Panc1 (cell line): ENCODE results near the gene GSK3B. TPM values are rescaled to one million over a fixed set of nuclear protein-coding genes. Genes with fewer than 3 reads are reported as not detected.
"Not testable (repeated sequence)": the region's sequence is repeated elsewhere in the genome, so short reads cannot be mapped to it uniquely, and the experiment has no call there.

Experiments
- ATAC-seq: fragments of 200-7000 bp; cut with Tn5 transposase; 2 replicates; pipeline ENCODE4 v1.9.1; 2020; ENCODE audit warnings: mild to moderate bottlenecking, moderate library complexity
- BruUV-seq: library from RNA; stranded (reverse); fragments of 400-500 nt; replicated peaks from 2 replicates; lab custom pipeline; 2021; lab: Mats Ljungman, UMichigan
- CTCF ChIA-PET: fragments of 300-600 bp; sonication (Branson Sonifier 250); formaldehyde crosslinking; loops from one replicate; lab custom pipeline; 2022; ENCODE audit warnings: antibody characterized with exemption; lab: Charles Lee
- POLR2A ChIA-PET: fragments of 300-600 bp; sonication (Branson Sonifier 250); formaldehyde crosslinking; loops from one replicate; lab custom pipeline; 2022; ENCODE audit warnings: antibody characterized with exemption; lab: Charles Lee
- DNase-seq: peaks from one replicate; pipeline ENCODE4 v3.0.0-alpha.2; 2010; ENCODE audit warnings: low read depth, low spot score
- H3K27ac ChIP-seq: 2 replicates; pipeline ENCODE4 v1.5.1; 2011; ENCODE audit warnings: mild to moderate bottlenecking, low read length, inconsistent platforms
- H3K27me3 ChIP-seq: fragments of 200-500 bp; sonication (Bioruptor generic); 2 replicates; pipeline ENCODE4 v1.6.0; 2014; ENCODE audit warnings: low read length, inconsistent platforms; ENCODE audit not compliant: control insufficient read depth, insufficient read depth
- H3K36me3 ChIP-seq: fragments of 200-500 bp; sonication (Bioruptor generic); 2 replicates; pipeline ENCODE4 v1.5.1; 2014; ENCODE audit warnings: inconsistent platforms, mild to moderate bottlenecking, low read length, moderate library complexity; ENCODE audit not compliant: control insufficient read depth, insufficient read depth
- H3K4me1 ChIP-seq: 2 replicates; pipeline ENCODE4 v1.5.1; 2011; ENCODE audit warnings: inconsistent platforms, mild to moderate bottlenecking, low read length, moderate library complexity; ENCODE audit not compliant: control insufficient read depth, insufficient read depth
- H3K4me3 ChIP-seq, 2 experiments: 2 replicates each; pipeline ENCODE4 v1.5.1; 2011 to 2012; ENCODE audit warnings: low read depth in 2 of 2, low read length in 2 of 2, mild to moderate bottlenecking in 2 of 2, inconsistent platforms in 1 of 2, moderate library complexity in 1 of 2
- H3K9me3 ChIP-seq: fragments of 200-500 bp; sonication (Bioruptor generic); 2 replicates; pipeline ENCODE4 v1.5.1; 2014; ENCODE audit warnings: low read depth, mild to moderate bottlenecking, inconsistent platforms, low read length, moderate library complexity; ENCODE audit not compliant: control insufficient read depth, insufficient read depth
- CTCF ChIP-seq: fragments of 450-650 bp; IDR thresholded peaks from 2 replicates; pipeline ENCODE4 v1.5.1; 2017; ENCODE audit warnings: mild to moderate bottlenecking
- POLR2AphosphoS5 ChIP-seq: IDR thresholded peaks from 2 replicates; pipeline ENCODE4 v1.6.1; 2012; ENCODE audit warnings: mild to moderate bottlenecking, low read depth, low read length, moderate library complexity
- SIN3A ChIP-seq: IDR thresholded peaks from 2 replicates; pipeline ENCODE4 v1.6.1; 2012; ENCODE audit warnings: low read depth, mild to moderate bottlenecking, low read length, moderate library complexity, borderline replicate concordance; ENCODE audit not compliant: insufficient read depth
- TCF7L2 ChIP-seq: IDR thresholded peaks from 2 replicates; pipeline ENCODE4 v1.6.1; 2011; ENCODE audit warnings: mild to moderate bottlenecking, low read depth, low read length, inconsistent platforms
- in situ Hi-C: cut with HindIII; loops from 2 replicates; pipeline ENCODE4 v1.10.0; 2016; ENCODE audit warnings: low sequenced_read_pairs, low pct_unique_long_range_greater_than_20kb
- intact Hi-C: fragments of 100-400 bp; cut with micrococcal nuclease; formaldehyde crosslinking; loops from one replicate; pipeline ENCODE4 v1.10.0; 2022; ENCODE audit not compliant: unreplicated experiment
- total RNA-seq: library from RNA; stranded (reverse); gene quantifications from one replicate; pipeline ENCODE4 v1.2.1, GENCODE V29; 2021; ENCODE audit not compliant: unreplicated experiment
- TF ChIP-seq, protein P1 (sequence below), 2 experiments: IDR thresholded peaks; 2 replicates each; pipeline ENCODE4 v1.6.1; 2011 to 2012; ENCODE audit warnings: low read depth in 2 of 2, control low read depth in 1 of 2, low read length in 1 of 2, mild to moderate bottlenecking in 1 of 2, moderate library complexity in 1 of 2; ENCODE audit not compliant: insufficient read depth in 1 of 2

The GSK3B gene
- total RNA-seq, 1 experiment from 2014 or later: 35.3 TPM

DNA sequence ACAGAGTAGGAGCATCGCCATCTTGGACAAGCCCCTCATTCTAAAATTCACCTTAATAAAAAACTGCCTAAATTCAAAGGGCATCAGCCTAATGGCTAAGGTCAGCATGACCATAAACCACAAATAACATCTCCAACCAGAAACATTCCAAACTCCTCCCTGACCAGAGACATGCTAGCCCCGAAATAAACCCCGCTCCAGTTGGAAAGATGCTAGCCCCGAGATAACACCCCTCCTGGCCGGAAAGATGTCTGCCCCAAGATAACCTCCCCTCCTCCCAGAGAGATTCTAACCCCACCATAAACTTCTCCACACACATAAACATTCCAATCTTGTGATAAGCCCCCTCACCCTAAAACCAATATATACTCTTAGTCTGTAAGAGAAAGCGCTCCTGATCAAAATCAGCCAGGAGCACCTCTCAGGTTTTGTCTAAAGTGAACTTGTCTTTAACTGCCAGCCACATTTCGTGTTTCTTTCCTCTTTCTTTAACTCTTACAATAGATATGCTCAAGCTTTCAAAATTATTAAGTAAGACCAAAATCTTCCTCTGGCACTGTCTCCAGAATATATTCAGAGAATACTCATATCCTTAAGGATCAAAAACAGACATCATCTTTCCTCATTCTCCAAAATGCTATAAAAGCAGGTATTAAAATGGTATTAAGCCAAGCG, 104.1 kb downstream of the GSK3B start:
- intact Hi-C loops: no loop called here
- in situ Hi-C loops: no loop called here
- Histone ChIP-seq H3K27ac (no peak overlapping the region), H3K9me3 (no peaks in the 10 kb centered on the region), H3K27me3 (no peaks in the 10 kb centered on the region), H3K36me3 (no peaks in the 10 kb centered on the region), H3K4me3 (no peak overlapping the region), H3K4me1 (no peaks in the 10 kb centered on the region)
- ChIA-PET POLR2A (no interaction called here), CTCF (no interaction called here)
- ATAC-seq (no peak), DNase-seq (no peak)
- TF ChIP-seq POLR2AphosphoS5: no peak
- TF ChIP-seq CTCF: no peak
- TF ChIP-seq TCF7L2: no peak
- TF ChIP-seq SIN3A: no peak
- TF ChIP-seq, protein P1, sequence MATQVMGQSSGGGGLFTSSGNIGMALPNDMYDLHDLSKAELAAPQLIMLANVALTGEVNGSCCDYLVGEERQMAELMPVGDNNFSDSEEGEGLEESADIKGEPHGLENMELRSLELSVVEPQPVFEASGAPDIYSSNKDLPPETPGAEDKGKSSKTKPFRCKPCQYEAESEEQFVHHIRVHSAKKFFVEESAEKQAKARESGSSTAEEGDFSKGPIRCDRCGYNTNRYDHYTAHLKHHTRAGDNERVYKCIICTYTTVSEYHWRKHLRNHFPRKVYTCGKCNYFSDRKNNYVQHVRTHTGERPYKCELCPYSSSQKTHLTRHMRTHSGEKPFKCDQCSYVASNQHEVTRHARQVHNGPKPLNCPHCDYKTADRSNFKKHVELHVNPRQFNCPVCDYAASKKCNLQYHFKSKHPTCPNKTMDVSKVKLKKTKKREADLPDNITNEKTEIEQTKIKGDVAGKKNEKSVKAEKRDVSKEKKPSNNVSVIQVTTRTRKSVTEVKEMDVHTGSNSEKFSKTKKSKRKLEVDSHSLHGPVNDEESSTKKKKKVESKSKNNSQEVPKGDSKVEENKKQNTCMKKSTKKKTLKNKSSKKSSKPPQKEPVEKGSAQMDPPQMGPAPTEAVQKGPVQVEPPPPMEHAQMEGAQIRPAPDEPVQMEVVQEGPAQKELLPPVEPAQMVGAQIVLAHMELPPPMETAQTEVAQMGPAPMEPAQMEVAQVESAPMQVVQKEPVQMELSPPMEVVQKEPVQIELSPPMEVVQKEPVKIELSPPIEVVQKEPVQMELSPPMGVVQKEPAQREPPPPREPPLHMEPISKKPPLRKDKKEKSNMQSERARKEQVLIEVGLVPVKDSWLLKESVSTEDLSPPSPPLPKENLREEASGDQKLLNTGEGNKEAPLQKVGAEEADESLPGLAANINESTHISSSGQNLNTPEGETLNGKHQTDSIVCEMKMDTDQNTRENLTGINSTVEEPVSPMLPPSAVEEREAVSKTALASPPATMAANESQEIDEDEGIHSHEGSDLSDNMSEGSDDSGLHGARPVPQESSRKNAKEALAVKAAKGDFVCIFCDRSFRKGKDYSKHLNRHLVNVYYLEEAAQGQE (IDR thresholded peaks at IDR 0.05; ENCODE audit: insufficient read depth in 1 of 2, low read depth in 2 of 2, low read length in 1 of 2): no peak
- no TSS peak for BruUV-seq

DNA sequence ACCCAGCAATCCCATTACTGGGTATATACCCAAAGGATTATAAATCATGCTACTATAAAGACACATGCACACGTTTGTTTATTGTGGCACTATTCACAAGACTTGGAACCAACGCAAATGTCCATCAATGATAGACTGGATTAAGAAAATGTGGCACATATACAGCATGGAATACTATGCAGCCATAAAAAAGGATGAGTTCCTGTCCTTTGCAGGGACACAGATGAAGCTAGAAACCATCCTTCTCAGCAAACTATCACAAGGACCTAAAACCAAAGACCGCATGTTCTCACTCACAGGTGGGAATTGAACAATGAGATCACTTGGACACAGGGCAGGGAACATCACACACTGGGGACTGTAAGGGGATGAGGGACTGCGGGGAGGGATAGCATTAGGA, 107.4 kb downstream of the GSK3B start:
- H3K9me3 ChIP-seq, ATAC-seq, CTCF ChIA-PET, H3K4me1 ChIP-seq, H3K36me3 ChIP-seq, H3K27ac ChIP-seq, intact Hi-C loops, H3K27me3 ChIP-seq, in situ Hi-C loops, H3K4me3 ChIP-seq, POLR2A ChIA-PET, BruUV-seq, DNase-seq: not testable (repeated sequence)

DNA sequence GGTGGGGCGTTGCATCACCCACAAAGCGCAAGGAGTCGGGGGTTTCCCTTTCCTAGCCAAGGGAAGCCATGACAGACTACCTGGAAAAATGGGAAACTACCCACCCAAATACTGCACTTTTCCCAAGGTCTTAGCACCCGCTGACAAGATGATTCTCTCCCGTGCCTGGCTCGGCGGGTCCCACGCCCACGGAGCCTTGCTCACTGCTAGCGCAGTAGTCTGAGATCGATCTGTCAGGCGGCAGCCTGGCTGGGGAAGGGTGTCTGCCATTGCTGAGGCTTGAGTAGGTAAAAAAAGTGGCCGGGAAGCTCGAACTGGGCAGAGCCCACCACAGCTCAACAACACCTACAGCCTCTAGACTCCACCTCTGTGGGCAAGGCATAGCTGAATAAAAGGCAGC, 112.9 kb downstream of the GSK3B start:
- DNase-seq (no peak), ATAC-seq (no peak)
- intact Hi-C loops: no loop called here
- ChIA-PET CTCF (no interaction called here), POLR2A (no interaction called here)
- H3K36me3 ChIP-seq: no peaks in the 10 kb centered on the region
- no peak overlapping the region for H3K27ac ChIP-seq
- no peaks in the 10 kb centered on the region for H3K9me3 ChIP-seq
- no peak overlapping the region for H3K4me3 ChIP-seq
- BruUV-seq: no TSS peak
- in situ Hi-C loops: no loop called here
- no peak for TF ChIP-seq SIN3A
- TF ChIP-seq, protein P1 (IDR thresholded peaks at IDR 0.05; ENCODE audit: insufficient read depth in 1 of 2, low read depth in 2 of 2, low read length in 1 of 2): no peak
- TF ChIP-seq TCF7L2: no peak
- no peak for TF ChIP-seq POLR2AphosphoS5
- no peak for TF ChIP-seq CTCF
- H3K4me1 ChIP-seq: no peaks in the 10 kb centered on the region
- H3K27me3 ChIP-seq: no peaks in the 10 kb centered on the region
